Calu3 (cell line): ENCODE measurements around the gene RET. TPM values are rescaled to one million over a fixed set of nuclear protein-coding genes. Genes with fewer than 3 reads are reported as not detected.

ENCODE experiments used
- BruUV-seq: library from RNA; stranded (reverse); fragments of 400-500 nt; replicated peaks from 2 replicates; lab custom pipeline; 2021; lab: Mats Ljungman, UMichigan
- CTCF ChIA-PET: fragments of 300-600 bp; sonication (Branson Sonifier 250); formaldehyde crosslinking; loops from one replicate; lab custom pipeline; 2022; ENCODE audit warnings: antibody characterized with exemption; lab: Charles Lee
- DNase-seq: peaks from one replicate; pipeline ENCODE4 v3.0.0; 2022
- H3K27ac Mint-ChIP-seq: one replicate; pipeline ENCODE4 v1.8.0; 2022; ENCODE audit warnings: mixed read lengths; ENCODE audit not compliant: unreplicated experiment
- H3K27me3 Mint-ChIP-seq: one replicate; pipeline ENCODE4 v1.8.0; 2022; ENCODE audit warnings: mixed read lengths; ENCODE audit not compliant: unreplicated experiment
- H3K36me3 Mint-ChIP-seq: one replicate; pipeline ENCODE4 v1.8.0; 2022; ENCODE audit warnings: mild to moderate bottlenecking, moderate library complexity, mixed read lengths; ENCODE audit not compliant: insufficient read depth, unreplicated experiment
- H3K4me1 Mint-ChIP-seq: one replicate; pipeline ENCODE4 v1.8.0; 2022; ENCODE audit warnings: mild to moderate bottlenecking, low read depth, mixed read lengths; ENCODE audit not compliant: unreplicated experiment
- H3K4me3 Mint-ChIP-seq: one replicate; pipeline ENCODE4 v1.8.0; 2022; ENCODE audit warnings: mild to moderate bottlenecking, low read depth, moderate library complexity, mixed read lengths; ENCODE audit not compliant: unreplicated experiment
- H3K9me3 Mint-ChIP-seq: one replicate; pipeline ENCODE4 v1.8.0; 2022; ENCODE audit warnings: low read depth, mixed read lengths; ENCODE audit not compliant: unreplicated experiment
- CTCF ChIP-seq: fragments of 200-600 bp; IDR thresholded peaks from one replicate; pipeline ENCODE4 v1.8.0; 2022; ENCODE audit warnings: antibody characterized with exemption; ENCODE audit not compliant: unreplicated experiment
- intact Hi-C: fragments of 100-400 bp; cut with micrococcal nuclease; formaldehyde crosslinking; loops from one replicate; pipeline ENCODE4 v1.10.0; 2022; ENCODE audit not compliant: unreplicated experiment
- total RNA-seq: library from RNA; stranded (reverse); gene quantifications from 2 replicates; pipeline ENCODE4 v1.2.3, GENCODE V29; 2022

Gene RET
- total RNA-seq, 1 experiment from 2014 or later = not detected

GRCh38 chr10:43099928-43100327 lies 23.1 kb downstream of the RET start:
- intact Hi-C loops = no loop called here
- H3K9me3 Mint-ChIP-seq = no peaks in the 10 kb centered on the region
- no peak overlapping the region for H3K4me3 Mint-ChIP-seq
- BruUV-seq = no TSS peak
- no peak for DNase-seq
- peaks cover 82% of the 10 kb centered on the region for H3K27me3 Mint-ChIP-seq
- peaks cover 2% of the 10 kb centered on the region for H3K36me3 Mint-ChIP-seq
- H3K4me1 Mint-ChIP-seq = no peaks in the 10 kb centered on the region
- CTCF ChIA-PET = no interaction called here
- no peak overlapping the region for H3K27ac Mint-ChIP-seq
- no peak for TF ChIP-seq CTCF

GRCh38 chr10:43100366-43100765 lies 23.5 kb downstream of the RET start:
- no peak for TF ChIP-seq CTCF
- no peak for DNase-seq
- Mint-ChIP-seq H3K27me3 (peaks cover 78% of the 10 kb centered on the region), H3K4me3 (no peak overlapping the region), H3K4me1 (no peaks in the 10 kb centered on the region), H3K36me3 (peaks cover 3% of the 10 kb centered on the region), H3K27ac (no peak overlapping the region), H3K9me3 (no peaks in the 10 kb centered on the region)
- no TSS peak for BruUV-seq
- CTCF ChIA-PET = interaction anchor here (0.5 to 0.6 kb wide), 2 partner anchors 47 to 296 kb away, joined by 3 read pairs; no protein-coding TSS in a partner anchor
- intact Hi-C loops = no loop called here

- no TSS peak for BruUV-seq
Measured at GRCh38 chr10:43102063-43102828, 25.4 kb downstream of the RET start.

More at GRCh38 chr10:43102063-43102828, 25.4 kb downstream of the RET start:
- CTCF ChIA-PET = interaction anchor here (0.6 to 1.0 kb wide), 2 partner anchors 18 to 188 kb away, joined by 4 to 5 read pairs; no protein-coding TSS in a partner anchor
- H3K27me3 Mint-ChIP-seq = peaks cover 63% of the 10 kb centered on the region
- DNase-seq = no peak
- H3K4me1 Mint-ChIP-seq = no peaks in the 10 kb centered on the region
- H3K4me3 Mint-ChIP-seq = no peak overlapping the region
- no peaks in the 10 kb centered on the region for H3K9me3 Mint-ChIP-seq
- H3K27ac Mint-ChIP-seq = no peak overlapping the region
- intact Hi-C loops = no loop called here
- H3K36me3 Mint-ChIP-seq = peaks cover 3% of the 10 kb centered on the region
- no peak for TF ChIP-seq CTCF
